ACC112 (cell line): ENCODE measurements around the gene IGSF10.
A peak's percentile ranks its signal among the peaks of the same experiment; 100 is the strongest.
"Not testable (repeated sequence)": the region's sequence is repeated elsewhere in the genome, so short reads cannot be mapped to it uniquely, and the experiment has no call there.

ENCODE experiments used
- H2AFZ ChIP-seq: fragments of 200-600 bp; sonication (generic); one replicate; pipeline ENCODE4 v1.6.0; 2017; ENCODE audit warnings: antibody characterized with exemption, low read length; ENCODE audit not compliant: unreplicated experiment
- H3K27ac ChIP-seq: fragments of 200-600 bp; sonication (generic); 2 replicates; pipeline ENCODE4 v1.5.1; 2014; ENCODE audit warnings: low read depth, mild to moderate bottlenecking, antibody characterized with exemption, low read length, moderate library complexity
- H3K27me3 ChIP-seq: fragments of 200-600 bp; sonication (generic); 2 replicates; pipeline ENCODE4 v1.6.1; 2014; ENCODE audit warnings: mild to moderate bottlenecking, antibody characterized with exemption, low read length, moderate library complexity, mixed read lengths; ENCODE audit not compliant: insufficient read depth
- H3K36me3 ChIP-seq: fragments of 200-600 bp; sonication (generic); 2 replicates; pipeline ENCODE4 v1.6.1; 2016; ENCODE audit warnings: mild to moderate bottlenecking, antibody characterized with exemption, low read length, moderate library complexity, mixed read lengths; ENCODE audit not compliant: insufficient read depth
- H3K4me1 ChIP-seq: fragments of 200-600 bp; sonication (generic); one replicate; pipeline ENCODE4 v1.6.1; 2016; ENCODE audit warnings: low read length, mixed read lengths; ENCODE audit not compliant: insufficient read depth, unreplicated experiment, control insufficient read depth
- H3K4me3 ChIP-seq: fragments of 200-600 bp; sonication (generic); 2 replicates; pipeline ENCODE4 v1.5.1; 2014; ENCODE audit warnings: mild to moderate bottlenecking, low read depth, low read length
- H3K79me2 ChIP-seq: fragments of 200-600 bp; sonication (generic); one replicate; pipeline ENCODE4 v1.6.0; 2016; ENCODE audit warnings: low read length; ENCODE audit not compliant: control insufficient read depth, unreplicated experiment, insufficient read depth

The IGSF10 gene, protein sequence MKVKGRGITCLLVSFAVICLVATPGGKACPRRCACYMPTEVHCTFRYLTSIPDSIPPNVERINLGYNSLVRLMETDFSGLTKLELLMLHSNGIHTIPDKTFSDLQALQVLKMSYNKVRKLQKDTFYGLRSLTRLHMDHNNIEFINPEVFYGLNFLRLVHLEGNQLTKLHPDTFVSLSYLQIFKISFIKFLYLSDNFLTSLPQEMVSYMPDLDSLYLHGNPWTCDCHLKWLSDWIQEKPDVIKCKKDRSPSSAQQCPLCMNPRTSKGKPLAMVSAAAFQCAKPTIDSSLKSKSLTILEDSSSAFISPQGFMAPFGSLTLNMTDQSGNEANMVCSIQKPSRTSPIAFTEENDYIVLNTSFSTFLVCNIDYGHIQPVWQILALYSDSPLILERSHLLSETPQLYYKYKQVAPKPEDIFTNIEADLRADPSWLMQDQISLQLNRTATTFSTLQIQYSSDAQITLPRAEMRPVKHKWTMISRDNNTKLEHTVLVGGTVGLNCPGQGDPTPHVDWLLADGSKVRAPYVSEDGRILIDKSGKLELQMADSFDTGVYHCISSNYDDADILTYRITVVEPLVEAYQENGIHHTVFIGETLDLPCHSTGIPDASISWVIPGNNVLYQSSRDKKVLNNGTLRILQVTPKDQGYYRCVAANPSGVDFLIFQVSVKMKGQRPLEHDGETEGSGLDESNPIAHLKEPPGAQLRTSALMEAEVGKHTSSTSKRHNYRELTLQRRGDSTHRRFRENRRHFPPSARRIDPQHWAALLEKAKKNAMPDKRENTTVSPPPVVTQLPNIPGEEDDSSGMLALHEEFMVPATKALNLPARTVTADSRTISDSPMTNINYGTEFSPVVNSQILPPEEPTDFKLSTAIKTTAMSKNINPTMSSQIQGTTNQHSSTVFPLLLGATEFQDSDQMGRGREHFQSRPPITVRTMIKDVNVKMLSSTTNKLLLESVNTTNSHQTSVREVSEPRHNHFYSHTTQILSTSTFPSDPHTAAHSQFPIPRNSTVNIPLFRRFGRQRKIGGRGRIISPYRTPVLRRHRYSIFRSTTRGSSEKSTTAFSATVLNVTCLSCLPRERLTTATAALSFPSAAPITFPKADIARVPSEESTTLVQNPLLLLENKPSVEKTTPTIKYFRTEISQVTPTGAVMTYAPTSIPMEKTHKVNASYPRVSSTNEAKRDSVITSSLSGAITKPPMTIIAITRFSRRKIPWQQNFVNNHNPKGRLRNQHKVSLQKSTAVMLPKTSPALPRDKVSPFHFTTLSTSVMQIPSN (N-terminal part only)

GRCh38 chr3:151460774-151461450, at the start of gene IGSF10:
Gene IGSF10 (minus strand): TSS chr3:151461061. CDS start chr3:151458709, 2,352 bp downstream.
- Histone ChIP-seq H2AFZ (peak within 1 kb of the TSS; percentile 79), H3K79me2 (no peaks in the 10 kb centered on the region), H3K27ac (no peak within 1 kb of the TSS), H3K36me3 (no peaks in the 10 kb centered on the region), H3K4me3 (peak within 1 kb of the TSS; percentile 80), H3K4me1 (no peaks in the 10 kb centered on the region), H3K27me3 (peaks cover 21% of the 10 kb centered on the region)

DNA sequence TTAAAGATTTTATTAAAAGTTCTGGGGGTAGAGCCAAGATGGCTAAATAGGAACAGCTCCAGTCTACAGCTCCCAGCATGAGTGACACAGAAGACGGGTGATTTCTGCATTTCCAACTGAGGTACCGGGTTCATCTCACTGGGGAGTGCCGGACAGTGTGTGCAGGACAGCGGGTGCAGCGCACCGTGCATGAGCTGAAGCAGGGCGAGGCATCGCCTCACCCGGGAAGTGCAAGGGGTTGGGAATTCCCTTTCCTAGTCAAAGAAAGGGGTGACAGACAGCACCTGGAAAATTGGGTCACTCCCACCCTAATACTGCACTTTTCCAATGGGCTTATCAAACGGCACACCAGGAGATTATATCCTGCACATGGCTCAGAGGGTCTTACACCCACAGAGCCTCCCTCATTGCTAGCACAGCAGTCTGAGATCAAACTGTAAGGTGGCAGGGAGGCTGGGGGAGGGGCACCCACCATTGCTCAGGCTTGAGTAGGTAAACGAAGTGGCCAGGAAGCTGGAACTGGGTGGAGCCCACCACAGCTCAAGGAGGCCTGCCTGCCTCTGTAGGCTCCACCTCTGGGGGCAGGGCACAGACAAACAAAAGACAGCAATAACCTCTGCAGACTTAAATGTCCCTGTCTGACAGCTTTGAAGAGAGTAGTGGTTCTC, 48.7 kb upstream of the IGSF10 start:
- H2AFZ ChIP-seq, H3K27ac ChIP-seq, H3K79me2 ChIP-seq, H3K36me3 ChIP-seq, H3K27me3 ChIP-seq, H3K4me1 ChIP-seq, H3K4me3 ChIP-seq: not testable (repeated sequence)

DNA sequence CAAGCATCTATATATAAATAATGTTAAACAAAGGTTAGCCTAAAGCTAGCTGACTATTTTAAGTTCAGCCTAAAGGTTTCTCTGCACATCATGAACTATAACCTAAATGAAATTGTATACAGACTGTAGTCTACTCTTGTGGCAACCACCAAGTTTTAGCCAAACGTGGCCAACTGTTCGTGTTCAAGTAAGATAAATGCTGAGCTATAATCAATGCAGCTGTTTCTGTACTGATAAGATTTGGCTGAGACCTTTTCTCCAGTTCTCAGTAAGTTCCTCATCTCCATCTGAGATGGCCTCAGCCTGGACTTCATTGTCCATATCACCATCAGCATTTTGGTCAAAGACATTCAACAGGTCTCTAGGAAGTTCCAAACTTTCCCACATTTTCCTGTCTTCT, 43.7 kb upstream of the IGSF10 start:
- no peaks in the 10 kb centered on the region for H3K79me2 ChIP-seq
- no peak overlapping the region for H3K27ac ChIP-seq
- no peak overlapping the region for H2AFZ ChIP-seq
- no peaks in the 10 kb centered on the region for H3K27me3 ChIP-seq
- H3K4me1 ChIP-seq = no peaks in the 10 kb centered on the region
- H3K36me3 ChIP-seq = no peaks in the 10 kb centered on the region
- no peak overlapping the region for H3K4me3 ChIP-seq

DNA sequence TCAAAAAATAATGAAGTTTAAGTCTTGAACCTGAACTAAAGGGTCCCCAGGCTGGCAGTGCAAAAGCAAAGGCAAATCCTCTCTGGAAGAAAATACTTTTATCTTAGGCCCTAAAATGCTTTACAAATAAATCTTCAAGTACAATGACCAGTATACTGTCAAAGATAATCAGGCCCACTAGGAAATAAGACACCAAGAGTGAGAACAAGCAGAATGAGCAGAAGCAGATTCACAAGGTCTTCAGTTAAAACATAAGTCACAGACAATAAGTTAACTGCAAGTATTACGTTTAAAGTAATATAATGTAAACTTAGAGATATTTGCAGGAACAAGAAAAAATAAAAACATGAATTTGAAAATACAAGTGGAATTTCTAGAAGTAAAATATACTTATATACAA, 42.2 kb upstream of the IGSF10 start:
- no peaks in the 10 kb centered on the region for H3K27me3 ChIP-seq
- H2AFZ ChIP-seq = no peak overlapping the region
- H3K79me2 ChIP-seq = no peaks in the 10 kb centered on the region
- no peaks in the 10 kb centered on the region for H3K4me1 ChIP-seq
- H3K4me3 ChIP-seq = no peak overlapping the region
- no peaks in the 10 kb centered on the region for H3K36me3 ChIP-seq
- no peak overlapping the region for H3K27ac ChIP-seq

- H3K27me3 ChIP-seq = no peaks in the 10 kb centered on the region
- no peak overlapping the region for H3K4me3 ChIP-seq
- H3K4me1 ChIP-seq = no peaks in the 10 kb centered on the region
- peak overlapping the region; percentile 40 for H2AFZ ChIP-seq
- H3K36me3 ChIP-seq = no peaks in the 10 kb centered on the region
- H3K27ac ChIP-seq = no peak overlapping the region
- H3K79me2 ChIP-seq = no peaks in the 10 kb centered on the region
Measured at GRCh38 chr3:151501923-151502632, 41.2 kb upstream of the IGSF10 start.

DNA sequence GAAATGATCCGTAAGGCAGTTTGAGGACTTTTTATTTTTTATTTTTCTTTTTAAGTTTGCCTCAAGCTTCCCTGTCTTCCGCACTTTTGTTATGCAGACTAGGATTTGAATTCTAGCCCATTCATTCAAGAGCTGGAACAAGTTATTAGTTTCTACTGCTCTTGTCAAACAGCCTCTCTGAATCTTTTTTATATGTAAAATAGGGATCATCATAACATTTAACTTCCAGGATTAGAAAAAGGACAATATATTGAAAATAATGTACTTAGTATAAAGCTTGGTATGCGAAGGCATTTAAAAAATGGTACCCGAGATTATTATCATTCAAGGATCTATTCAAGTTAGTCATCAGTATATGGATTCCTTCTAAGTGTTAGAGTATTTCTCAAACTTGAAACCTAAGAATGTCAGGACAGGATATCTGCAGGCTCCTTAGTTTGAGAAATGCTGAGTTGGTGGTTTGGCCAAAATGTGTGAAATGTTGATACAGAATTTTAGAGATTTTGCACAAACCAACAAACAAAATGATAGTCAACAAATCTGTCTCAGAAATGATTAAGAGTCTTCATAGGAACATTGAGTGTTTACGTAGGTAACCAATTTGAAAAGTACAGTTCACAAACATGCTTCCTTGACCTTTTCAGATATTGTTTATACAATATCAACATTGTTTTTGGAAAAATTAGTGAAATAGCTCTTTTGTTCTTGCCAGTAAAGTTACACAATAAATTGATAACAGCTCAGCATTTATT, 40.5 kb upstream of the IGSF10 start:
- H3K36me3 ChIP-seq = no peaks in the 10 kb centered on the region
- no peak overlapping the region for H3K27ac ChIP-seq
- H3K27me3 ChIP-seq = no peaks in the 10 kb centered on the region
- no peak overlapping the region for H3K4me3 ChIP-seq
- H3K79me2 ChIP-seq = no peaks in the 10 kb centered on the region
- no peaks in the 10 kb centered on the region for H3K4me1 ChIP-seq
- no peak overlapping the region for H2AFZ ChIP-seq

DNA sequence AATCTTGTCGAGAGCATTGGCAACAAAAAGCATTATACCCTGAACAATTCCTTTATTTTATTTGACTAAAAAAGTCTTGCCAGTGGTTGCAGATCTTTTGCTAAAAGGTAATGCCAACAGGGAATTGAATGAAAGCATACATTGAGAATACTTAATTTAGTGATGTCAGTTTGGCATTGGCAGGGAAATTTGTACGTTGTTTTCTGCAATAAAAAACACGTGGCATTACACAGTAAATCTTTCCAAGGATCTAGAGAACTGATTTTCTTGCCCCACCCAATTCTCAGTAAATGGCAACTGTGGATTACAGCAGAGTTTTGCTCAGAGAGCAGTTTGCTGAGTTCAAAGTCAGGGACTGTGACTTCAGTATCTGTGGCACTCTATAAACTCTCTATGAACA, 38.3 kb upstream of the IGSF10 start:
- Histone ChIP-seq H3K27me3 (no peaks in the 10 kb centered on the region), H3K79me2 (no peaks in the 10 kb centered on the region), H2AFZ (no peak overlapping the region), H3K4me1 (no peaks in the 10 kb centered on the region), H3K27ac (no peak overlapping the region), H3K36me3 (no peaks in the 10 kb centered on the region), H3K4me3 (no peak overlapping the region)

DNA sequence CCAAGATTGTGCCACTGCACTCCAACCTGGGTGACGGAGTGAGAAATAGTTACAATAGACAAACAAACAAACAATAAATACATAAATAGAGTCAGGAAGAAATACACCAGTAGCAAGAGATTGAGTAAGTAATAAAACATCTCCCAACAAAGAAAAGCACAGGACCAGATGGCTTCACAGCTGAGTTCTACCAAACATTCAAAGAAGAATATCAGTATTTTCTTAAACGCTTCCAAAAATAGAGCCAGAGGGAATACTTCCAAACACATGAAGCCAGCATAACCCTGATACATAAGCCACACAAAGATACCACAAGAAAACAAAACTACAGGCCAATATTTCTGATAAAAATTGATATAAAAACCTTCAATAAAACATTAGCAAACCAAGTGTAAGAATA, 30.7 kb upstream of the IGSF10 start:
- H2AFZ ChIP-seq = no peak overlapping the region
- H3K27ac ChIP-seq = no peak overlapping the region
- no peaks in the 10 kb centered on the region for H3K27me3 ChIP-seq

DNA sequence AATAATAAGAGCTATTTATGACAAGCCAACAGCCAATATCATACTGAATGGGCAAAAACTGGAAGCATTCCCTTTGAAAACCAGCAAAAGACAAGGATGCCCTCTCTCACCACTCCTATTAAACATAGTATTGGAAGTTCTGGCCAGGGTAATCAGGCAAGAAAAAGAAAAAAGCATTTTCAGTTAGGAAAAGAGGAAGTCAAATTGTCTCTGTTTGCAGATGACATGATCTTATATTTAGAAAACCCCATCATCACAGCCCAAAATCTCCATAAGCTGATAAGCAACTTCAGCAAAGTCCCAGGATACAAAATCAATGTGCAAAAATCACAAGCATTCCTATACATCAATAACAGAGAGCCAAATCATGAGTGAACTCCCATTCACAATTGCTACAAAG, 27.0 kb upstream of the IGSF10 start:
- H3K79me2 ChIP-seq, H3K36me3 ChIP-seq, H3K27me3 ChIP-seq, H3K4me3 ChIP-seq, H2AFZ ChIP-seq, H3K4me1 ChIP-seq, H3K27ac ChIP-seq: not testable (repeated sequence)

More for the DNA sequence above, 30.7 kb upstream of the IGSF10 start:
- Histone ChIP-seq H3K79me2 (no peaks in the 10 kb centered on the region), H3K4me3 (no peak overlapping the region), H3K4me1 (no peaks in the 10 kb centered on the region), H3K36me3 (no peaks in the 10 kb centered on the region)
